GM21526 (cell line): ENCODE results near the gene NOX3.
"Not testable (repeated sequence)": the region's sequence is repeated elsewhere in the genome, so short reads cannot be mapped to it uniquely, and the experiment has no call there.

Experiments used
- ATAC-seq: cut with Tn5 transposase; IDR thresholded peaks from one replicate; pipeline ENCODE4 v1.9.1; 2021; ENCODE audit warnings: moderate library complexity; ENCODE audit not compliant: unreplicated experiment, low FRiP score

NOX3 gene

DNA sequence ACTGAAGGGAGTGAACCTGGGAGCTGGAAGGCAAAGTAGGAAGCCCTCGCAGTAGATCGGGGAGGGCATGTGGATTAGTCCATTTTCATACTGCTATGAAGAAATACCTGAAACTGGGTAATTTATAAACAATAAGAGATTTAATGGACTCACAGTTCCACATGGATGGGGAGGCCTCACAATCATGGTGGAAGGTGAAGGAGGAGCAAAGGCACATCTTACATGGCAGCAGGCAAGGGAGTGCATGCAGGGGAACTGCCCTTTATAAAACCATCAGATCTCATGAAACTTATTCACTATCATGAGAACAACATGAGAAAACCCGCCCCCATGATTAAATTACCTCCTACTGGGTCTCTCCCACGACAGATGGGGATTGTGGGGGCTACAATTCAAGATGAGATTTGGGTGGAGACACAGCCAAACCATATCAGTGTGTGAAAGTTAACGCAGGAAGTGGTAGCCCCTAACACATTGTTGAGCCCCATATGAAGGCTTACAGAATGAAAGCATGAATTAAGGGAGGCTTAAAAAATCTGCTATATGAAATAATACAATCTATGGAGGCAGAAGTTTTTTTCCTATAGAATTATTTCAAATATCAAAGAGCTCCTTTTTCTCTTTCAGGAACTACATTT is 15.5 kb upstream of the NOX3 start:
- ATAC-seq = not testable (repeated sequence)

DNA sequence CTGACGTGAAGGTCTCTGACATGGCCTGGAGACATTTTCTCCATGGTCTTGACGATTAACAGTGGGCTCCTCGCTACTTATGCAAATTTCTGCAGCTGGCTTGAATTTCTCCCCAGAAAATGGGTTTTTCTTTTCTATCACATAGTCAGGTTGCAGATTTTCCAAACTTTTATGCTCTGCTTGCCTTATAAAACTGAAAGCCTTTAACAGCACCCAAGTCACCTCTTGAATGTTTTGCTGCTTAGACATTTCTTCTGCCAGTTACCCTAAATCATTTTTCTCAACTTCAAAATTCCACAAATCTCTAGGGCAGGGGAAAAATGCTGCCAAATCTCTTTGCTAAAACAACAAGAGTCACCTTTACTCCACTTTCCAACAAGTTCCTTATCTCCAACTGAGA is 12.9 kb upstream of the NOX3 start:
- ATAC-seq = not testable (repeated sequence)

DNA sequence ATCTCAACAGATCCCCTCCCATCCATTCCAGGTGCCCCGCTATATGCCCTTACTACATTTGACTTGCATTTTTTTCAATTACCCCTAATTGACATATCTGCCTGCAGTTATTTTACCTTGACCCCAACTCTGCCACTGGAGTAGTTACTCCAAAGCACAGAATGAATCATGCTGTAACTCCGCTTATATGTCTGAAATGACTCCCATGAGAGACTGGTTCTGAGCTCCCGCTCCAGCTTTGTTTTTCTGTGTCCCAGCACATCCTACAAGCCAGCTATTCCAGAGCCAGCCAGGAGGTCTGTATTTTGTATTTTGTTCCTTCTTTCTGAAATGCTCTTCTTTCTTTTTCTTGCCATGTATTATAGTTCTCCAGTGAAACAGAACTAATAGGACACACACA is 10.9 kb upstream of the NOX3 start:
- no peak for ATAC-seq

DNA sequence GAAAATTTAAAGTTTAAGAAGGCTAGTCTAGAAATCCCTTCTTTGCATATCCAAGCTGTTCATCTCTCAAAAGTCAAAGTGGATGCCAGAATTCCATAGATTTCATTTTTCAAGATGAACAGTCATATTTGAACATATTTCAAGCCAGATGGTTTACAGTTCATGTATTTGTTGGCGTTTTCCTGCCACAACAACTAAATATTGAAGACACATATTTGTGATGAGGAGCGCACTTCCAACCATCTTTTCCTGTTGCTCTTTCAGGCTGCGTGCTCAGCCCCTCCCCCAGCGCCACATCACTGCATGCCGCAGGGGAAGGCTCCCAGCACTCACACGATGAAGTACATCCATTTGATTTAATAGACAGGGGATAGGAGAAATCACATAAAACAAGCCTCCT is 5.9 kb upstream of the NOX3 start:
- no peak for ATAC-seq

DNA sequence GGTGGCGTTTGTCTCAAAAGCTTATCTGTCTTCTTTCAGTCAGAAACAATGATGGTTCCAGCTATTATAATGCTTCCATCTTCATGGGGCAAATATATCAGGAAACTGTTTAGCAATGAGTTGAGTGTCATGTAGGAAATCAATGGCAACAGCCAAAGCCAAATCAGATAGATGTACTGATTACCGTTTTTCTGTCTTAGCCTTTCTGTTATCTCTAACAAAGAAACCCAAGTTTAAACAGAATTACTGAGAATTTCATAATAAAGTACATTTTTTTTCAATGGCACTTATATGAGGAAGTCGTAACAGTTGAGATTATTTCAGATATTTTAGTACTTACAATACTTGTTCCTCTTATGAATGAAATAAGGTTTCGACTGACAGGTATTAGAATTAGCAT is 1.2 kb downstream of the NOX3 start:
- ATAC-seq = no peak

DNA sequence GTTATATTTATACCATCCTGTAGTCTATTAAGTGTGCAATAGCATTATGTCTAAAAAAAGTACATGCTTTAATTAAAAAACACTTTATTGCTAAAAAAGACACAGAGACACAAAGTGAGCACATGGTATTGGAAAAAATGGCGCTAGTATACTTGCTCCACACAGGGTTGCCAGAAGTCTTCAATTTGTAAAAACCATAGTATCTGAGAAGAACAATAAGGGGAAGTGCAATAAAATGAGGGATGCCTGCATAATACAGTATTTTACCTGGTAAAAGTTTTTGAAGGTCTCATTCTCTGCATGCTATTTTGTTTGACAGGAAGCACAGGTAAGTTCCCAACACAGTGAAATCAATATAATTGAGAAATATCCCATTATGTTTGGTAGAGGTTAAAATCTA is 1.6 kb downstream of the NOX3 start:
- no peak for ATAC-seq

DNA sequence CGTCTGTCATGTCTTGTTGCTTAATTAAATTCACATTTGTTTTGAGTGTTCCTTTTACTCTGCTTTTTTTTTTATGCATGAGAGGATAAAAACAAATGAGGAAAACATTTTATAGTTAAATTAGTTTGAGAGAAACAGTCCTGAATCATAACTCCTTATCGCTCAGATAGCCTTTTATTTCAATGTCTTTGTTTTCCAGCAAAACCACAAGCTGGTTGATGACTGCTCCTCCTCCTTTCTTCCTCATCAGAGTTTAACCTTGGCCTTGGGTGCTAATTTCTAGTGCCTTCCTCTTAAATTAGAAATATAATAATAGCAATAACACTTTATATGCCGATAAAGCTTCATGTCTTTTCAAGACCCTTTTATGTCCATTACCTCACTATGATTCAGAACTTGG is 3.1 kb downstream of the NOX3 start:
- no peak for ATAC-seq

DNA sequence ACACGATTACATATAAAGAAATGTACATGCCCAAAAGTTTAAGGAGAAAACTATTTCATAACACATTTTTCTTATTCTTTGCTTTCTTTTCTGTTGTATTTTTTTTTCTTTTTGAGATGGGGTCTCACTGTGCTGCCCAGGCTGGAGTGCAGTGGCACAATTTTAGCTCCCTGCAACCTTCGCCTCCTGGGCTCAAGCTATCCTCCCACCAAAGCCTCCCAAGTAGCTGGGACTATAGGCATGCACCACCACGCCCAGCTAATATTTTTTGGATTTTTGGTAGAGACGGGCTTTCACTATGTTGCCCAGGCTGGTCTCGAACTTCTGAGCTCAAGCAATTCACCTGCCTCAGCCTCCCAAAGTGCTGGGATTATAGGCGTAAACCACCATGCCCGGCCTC is 4.1 kb downstream of the NOX3 start:
- ATAC-seq = not testable (repeated sequence)

DNA sequence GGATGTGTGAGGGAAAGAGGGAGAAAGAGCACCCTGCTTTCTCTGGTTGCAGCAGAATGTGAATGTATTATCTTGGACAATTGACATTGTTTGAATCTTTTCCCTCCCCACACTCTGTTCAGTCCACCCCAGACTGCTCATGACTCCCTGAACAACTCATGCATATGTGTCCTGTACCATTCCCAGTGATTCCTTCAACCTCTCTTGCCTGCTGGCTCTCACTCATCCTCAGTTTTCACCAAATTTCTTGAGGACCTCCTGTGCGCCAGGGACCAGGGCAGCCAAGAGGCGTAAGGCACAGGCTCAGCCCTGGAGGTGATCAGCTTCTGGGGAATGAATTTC is 5.4 kb downstream of the NOX3 start:
- no peak for ATAC-seq

DNA sequence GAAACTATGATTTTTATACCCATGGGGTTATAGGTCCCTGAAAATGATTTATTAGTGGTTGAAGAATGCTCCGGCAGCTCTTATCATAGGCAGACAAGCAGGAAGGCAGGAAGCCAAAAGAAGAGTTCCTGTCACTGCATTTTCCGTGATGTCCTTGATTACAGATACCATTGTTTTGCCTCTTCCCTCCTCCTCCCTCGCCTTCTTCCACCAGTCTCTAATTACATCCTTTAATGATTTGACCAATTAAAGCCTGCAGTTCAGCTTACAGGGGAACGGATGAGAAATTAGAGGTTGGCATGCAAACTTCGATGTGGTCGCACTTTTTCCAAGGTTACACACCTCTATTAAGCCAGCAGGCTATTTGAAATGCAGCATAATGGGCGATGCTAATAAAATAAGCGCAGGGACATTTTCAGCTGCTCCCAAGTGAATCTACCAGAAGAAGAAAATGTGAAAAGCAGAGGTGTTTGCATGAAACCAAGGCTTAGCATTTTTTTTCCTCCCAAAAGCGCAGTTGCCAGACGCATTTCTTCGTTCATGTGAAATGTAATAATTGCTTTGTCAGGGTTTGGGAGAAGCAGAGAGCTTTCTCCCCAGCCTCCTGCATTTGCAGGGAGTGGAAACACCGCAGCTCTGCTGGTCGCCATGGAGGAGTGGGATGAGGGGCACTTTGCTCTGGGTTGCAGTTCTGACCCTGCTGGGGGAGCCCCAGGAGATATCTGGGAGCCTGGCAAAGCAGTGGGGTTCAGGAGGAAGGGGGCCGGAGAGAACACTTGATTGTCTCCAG is 6.0 kb downstream of the NOX3 start:
- ATAC-seq = no peak

DNA sequence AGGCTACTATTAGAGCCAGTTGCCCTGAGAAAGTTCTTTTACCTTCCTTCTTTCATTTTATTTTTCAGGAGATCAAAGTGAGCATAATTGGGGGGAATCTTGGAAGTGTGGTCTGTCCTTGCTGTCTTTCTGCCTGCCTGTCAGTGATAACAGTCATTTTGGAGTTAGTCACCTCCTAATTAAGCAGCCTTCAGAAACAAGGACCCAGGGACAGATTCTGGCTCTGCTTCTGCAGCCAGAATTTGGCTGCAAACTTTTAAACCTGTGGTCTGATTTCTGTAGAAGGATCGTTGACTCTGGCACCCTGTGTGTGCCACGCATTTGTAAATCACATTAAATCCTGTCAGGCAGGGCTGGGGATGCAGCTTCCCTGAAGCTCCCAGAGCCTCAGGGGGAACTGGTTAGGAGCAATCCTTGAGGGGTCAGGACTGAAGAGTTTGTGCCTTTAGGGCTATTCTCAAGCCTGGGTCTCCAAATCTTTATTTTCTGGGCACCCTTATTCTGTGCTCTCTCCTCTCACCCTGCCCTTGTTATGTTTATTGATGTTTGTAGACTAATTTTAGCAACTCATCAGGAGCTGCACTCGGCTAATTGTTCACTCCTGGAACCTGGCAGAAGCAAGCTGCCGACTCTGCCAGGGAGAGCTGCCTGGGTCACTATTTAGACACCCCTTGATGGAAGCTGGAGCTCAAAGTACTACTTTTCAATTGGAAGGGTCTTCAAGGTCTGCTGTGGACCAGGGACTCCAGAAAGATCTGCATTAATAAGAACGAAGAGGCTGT is 6.8 kb downstream of the NOX3 start:
- ATAC-seq = no peak

DNA sequence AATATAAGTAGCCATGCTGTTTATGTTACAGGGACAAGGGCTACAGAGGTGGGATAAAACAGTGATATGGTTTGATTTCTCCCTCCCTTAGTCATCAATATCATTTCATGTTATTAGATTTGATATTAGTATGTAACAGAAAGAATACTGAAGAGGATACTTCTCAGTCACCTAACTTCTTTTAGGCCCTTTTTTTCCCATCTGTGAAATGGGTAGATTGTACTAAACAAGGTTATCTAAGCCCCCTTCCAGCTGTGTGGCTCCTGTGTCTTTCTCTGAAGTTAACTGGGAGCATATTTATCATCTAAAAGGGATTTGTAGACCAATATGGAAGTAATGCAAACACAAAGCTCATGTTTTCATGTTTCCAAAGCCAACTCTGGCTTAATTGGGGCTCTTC is 7.7 kb downstream of the NOX3 start:
- no peak for ATAC-seq

DNA sequence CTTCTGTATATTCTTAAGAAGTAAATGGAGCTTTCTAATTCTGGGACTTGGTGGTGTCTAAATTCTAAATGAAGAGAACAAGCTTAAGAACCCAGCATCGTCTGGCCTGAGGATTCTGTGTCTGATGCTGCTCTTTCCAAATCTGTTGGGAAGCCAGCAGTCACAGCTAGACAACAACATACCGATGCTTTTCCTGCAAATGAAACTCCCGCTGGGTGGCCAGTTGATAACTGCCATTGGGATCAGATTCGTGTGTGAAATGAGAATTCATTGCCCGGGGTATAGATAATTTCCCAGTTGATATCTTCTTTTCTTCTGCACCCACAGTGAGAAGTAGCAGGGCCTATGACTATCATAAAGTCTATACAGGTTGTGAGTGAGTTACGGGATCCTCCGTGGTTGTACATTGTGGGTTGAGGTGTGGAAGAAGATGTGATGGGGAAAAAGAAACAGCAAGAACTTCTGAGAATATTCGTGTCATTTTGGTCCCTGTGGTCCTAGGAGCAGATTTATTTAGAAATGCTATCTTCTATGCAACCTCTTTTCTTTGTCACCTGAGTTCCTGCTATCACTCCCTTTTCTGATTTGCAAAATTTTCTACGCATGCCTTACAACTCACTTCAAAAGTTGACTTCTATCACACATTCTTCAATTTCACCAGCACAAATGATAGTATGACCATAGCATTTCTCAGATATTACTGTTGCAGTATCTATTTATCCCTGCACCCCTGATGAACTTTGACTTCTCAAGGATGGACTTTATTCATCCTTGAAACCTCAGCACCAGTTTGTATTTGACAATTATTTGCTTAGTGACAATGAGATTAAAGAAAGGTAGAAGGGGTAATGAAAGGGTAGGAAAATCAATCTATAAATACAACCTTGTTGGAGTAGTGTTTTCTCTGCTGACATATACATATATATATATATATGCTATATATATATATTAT is 10.4 kb downstream of the NOX3 start:
- ATAC-seq = no peak

DNA sequence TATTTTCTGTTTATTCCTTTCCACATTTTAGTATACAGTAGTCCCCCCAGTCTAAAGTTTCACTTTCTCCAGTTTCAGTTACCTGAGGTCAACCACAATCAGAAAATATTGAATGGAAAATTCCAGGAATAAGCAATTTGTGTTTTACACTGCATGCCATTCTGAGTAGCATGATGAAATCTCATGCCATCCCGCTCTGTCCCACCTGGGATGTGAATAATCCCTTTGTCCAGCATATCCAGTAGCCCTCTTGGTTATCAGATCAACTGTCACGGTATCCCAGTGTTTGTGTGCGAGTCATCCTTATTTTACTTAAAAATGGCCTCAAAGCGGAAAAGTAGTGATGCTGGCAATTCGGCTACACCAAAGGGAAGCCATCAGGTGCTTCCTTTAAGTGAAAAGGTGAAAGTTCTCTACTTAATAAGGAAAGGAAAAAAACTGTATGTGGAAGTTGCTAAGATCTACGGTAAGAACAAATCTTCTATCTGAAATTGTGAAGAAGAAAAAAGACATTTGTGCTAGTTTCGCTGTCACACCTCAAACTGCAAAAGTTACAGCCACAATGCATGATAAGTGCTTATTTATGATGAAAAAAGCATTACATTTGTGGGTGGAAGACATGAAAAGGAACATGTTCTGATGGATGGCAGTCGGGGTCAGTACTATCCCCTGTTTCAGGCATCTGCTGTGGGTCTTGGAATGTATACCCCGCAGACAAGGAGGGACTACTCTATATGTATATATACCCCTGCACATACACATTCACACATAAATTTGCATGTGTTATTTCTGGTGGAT is 11.3 kb downstream of the NOX3 start:
- ATAC-seq = no peak

DNA sequence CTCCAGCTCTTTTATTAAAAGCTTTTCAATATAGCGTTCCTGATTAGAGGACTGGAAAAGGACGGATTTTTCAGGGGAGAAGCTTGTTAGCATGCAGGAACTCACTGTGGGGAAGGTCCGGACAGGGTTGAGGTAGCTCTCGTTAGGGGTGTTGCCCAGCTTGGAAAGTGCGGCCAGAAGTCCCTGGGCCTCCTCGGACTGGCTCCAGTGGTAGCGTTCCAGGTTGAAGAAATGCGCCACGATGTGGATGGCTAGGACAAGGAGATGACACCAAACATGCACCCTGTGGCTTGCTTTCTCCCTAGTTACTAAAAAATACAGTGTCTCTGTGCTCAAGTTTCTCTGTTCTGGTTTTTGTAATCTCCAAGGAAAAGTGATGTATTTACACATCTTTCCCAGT is 12.5 kb downstream of the NOX3 start:
- no peak for ATAC-seq

DNA sequence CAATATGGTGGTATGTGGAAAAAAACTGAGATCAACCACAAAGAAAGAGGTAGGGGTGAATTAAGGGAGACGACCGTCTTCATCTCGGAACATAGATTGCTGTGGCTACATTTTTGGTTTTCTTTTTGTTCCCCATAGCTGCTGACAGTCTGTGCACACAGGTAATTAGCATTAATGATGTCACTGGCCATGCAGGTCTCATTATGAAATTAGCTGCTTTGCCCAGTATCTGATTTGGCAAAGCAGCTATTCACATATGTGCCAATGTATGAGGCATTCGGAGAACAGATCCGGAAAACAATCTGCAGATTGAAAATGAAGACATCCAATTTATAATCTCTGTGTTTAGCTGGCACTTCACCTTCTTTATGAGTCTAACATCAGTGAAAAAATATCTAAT is 13.1 kb downstream of the NOX3 start:
- no peak for ATAC-seq

DNA sequence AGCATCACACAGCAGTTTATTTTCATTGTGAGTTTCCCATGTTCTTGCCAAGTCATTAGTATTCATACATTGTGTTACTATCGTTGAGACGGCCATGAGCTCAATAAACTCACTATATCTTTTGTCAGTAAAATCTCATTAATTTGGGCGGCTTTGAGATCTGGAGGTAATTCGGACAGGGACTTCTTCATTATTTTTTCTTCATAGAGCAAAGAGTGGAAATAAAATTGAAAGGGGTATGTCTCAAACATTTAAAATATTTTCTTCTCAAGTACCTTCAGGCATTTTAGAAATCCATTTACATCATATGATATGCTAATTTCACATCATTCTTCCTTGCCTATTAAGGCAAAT is 14.6 kb downstream of the NOX3 start:
- ATAC-seq = no peak

DNA sequence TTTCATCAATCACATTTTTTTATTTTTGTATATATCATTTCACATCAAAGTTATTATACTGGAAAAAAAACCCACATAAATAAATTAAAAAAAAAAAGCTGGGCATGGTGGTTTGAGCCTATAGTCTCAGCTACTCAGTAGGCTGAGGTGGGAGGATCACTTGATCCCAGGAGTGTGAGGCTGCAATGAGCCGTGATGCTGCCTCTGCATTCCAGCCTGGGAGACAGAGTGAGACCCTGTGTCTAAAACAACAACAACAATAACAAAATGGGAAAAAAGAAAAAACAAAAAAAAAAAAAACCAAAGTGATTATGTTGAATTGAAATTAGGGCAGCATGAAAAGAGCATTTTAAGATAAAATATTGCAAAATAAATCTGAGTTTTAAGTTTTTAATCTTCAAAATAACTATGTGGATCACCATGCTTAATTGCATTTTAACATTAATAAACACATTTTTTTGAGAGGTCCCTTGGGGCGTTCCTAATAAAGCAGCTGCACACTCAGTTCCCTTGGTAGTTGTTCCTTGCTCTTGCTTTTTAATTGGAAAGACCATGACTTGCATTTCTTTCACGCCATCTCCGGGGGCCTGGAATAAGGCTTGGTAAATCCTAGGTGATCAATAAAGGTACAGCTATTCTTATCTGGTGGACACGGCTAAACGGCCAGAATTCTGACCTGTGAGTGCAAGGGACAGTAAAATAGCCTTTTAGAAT is 15.1 kb downstream of the NOX3 start:
- ATAC-seq = no peak

DNA sequence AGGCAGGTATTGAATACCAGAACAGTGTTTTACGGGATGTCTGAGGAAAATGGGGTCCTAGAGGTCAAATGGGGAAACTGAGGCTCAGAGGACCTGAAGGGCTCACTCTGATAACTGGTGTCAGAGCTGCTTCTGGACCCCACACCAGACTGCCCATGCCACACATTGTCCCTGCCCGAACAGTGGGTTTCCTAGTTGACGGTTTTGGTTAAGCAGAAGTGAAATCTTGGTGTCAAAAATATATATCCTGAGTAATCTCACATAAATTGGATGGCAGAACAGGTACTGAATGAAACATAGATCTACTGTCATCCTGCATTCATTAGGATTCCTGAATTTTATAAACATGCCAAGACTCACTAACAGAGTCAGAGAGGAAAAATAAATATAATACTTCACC is 16.3 kb downstream of the NOX3 start:
- peak; percentile 56 for ATAC-seq
